IMR-90 (cell line): ENCODE results near the gene COMMD1. TPM values are rescaled to one million over a fixed set of nuclear protein-coding genes. Genes with fewer than 3 reads are reported as not detected.
A peak's percentile ranks its signal among the peaks of the same experiment; 100 is the strongest.

Experiments
- ATAC-seq: fragments of 200-7000 bp; cut with Tn5 transposase; 2 replicates; pipeline ENCODE4 v1.9.1; 2020; ENCODE audit warnings: low read depth, mild to moderate bottlenecking, moderate library complexity
- BruUV-seq: library from RNA; stranded (reverse); fragments of 400-500 nt; replicated peaks from 2 replicates; lab custom pipeline; 2021; lab: Mats Ljungman, UMichigan
- CTCF ChIA-PET: fragments of 300-600 bp; formaldehyde crosslinking; extraction: SDS; loops from one replicate; lab custom pipeline; 2021; ENCODE audit warnings: antibody characterized with exemption; lab: Yijun Ruan, JAX
- POLR2A ChIA-PET: fragments of 300-600 bp; sonication (Branson Sonifier 250); formaldehyde crosslinking; loops from one replicate; lab custom pipeline; 2022; ENCODE audit warnings: antibody characterized with exemption; ENCODE audit not compliant: unreplicated experiment; lab: Charles Lee
- DNase-seq: peaks from one replicate; pipeline ENCODE4 v3.0.0; 2013
- H2AFZ ChIP-seq: replicated peaks from 2 replicates; pipeline ENCODE3; 2013; ENCODE audit warnings: low read length, mild to moderate bottlenecking; ENCODE audit not compliant: poor library complexity
- H2AK5ac ChIP-seq: 2 replicates; pipeline ENCODE4 v1.6.1; 2013; ENCODE audit warnings: low read depth, low read length, inconsistent platforms
- H2AK9ac ChIP-seq: replicated peaks from 2 replicates; pipeline ENCODE3; 2013; ENCODE audit warnings: mild to moderate bottlenecking, low read depth, low read length, moderate library complexity; ENCODE audit not compliant: poor library complexity
- H2BK120ac ChIP-seq: 2 replicates; pipeline ENCODE4 v1.6.1; 2013; ENCODE audit warnings: low read depth, low read length, inconsistent platforms
- H2BK15ac ChIP-seq: 3 replicates; pipeline ENCODE4 v1.6.1; 2013; ENCODE audit warnings: low read depth, low read length, inconsistent platforms
- H2BK20ac ChIP-seq: 2 replicates; pipeline ENCODE4 v1.6.1; 2013; ENCODE audit warnings: low read depth, mild to moderate bottlenecking, inconsistent platforms, low read length, moderate library complexity
- H2BK5ac ChIP-seq: 2 replicates; pipeline ENCODE4 v1.6.1; 2013; ENCODE audit warnings: mild to moderate bottlenecking, low read depth, low read length, inconsistent platforms; ENCODE audit not compliant: poor library complexity, severe bottlenecking
- H3K14ac ChIP-seq: replicated peaks from 2 replicates; pipeline ENCODE4 v1.6.1; 2013; ENCODE audit warnings: low read depth, low read length, inconsistent platforms
- H3K18ac ChIP-seq: 2 replicates; pipeline ENCODE4 v1.6.1; 2013; ENCODE audit warnings: low read depth, low read length, control low read depth
- H3K23ac ChIP-seq: 2 replicates; pipeline ENCODE4 v1.6.1; 2013; ENCODE audit warnings: low read depth, low read length, inconsistent platforms
- H3K27ac ChIP-seq: 2 replicates; pipeline ENCODE4 v1.5.1; 2013; ENCODE audit warnings: mild to moderate bottlenecking, control low read depth, low read length; ENCODE audit not compliant: insufficient read depth
- H3K27me3 ChIP-seq: 2 replicates; pipeline ENCODE4 v1.6.1; 2013; ENCODE audit warnings: low read length; ENCODE audit not compliant: control insufficient read depth, insufficient read depth
- H3K36me3 ChIP-seq: 2 replicates; pipeline ENCODE4 v1.6.1; 2013; ENCODE audit warnings: low read length, mixed read lengths; ENCODE audit not compliant: control insufficient read depth, insufficient read depth
- H3K4ac ChIP-seq: 2 replicates; pipeline ENCODE4 v1.6.1; 2013; ENCODE audit warnings: low read depth, low read length, inconsistent platforms
- H3K4me1 ChIP-seq: 2 replicates; pipeline ENCODE4 v1.6.1; 2013; ENCODE audit warnings: low read length, mixed read lengths; ENCODE audit not compliant: control insufficient read depth, insufficient read depth
- H3K4me2 ChIP-seq: 2 replicates; pipeline ENCODE4 v1.6.1; 2013; ENCODE audit warnings: low read depth, mild to moderate bottlenecking, control low read depth, low read length, moderate library complexity
- H3K4me3 ChIP-seq: 2 replicates; pipeline ENCODE4 v1.5.1; 2013; ENCODE audit warnings: low read depth, mild to moderate bottlenecking, control low read depth, low read length, moderate library complexity; ENCODE audit not compliant: insufficient read depth
- H3K56ac ChIP-seq: 2 replicates; pipeline ENCODE4 v1.6.1; 2013; ENCODE audit warnings: low read length, inconsistent platforms; ENCODE audit not compliant: insufficient read depth; ENCODE audit errors: extremely low read depth
- H3K79me1 ChIP-seq, 2 experiments: 2 replicates each; pipeline ENCODE4 v1.6.1; 2013; ENCODE audit warnings: low read length in 2 of 2, inconsistent platforms in 1 of 2, low read depth in 1 of 2
- H3K9ac ChIP-seq: 2 replicates; pipeline ENCODE4 v1.6.1; 2013; ENCODE audit warnings: low read depth, low read length, control low read depth
- H3K9me1 ChIP-seq: 2 replicates; pipeline ENCODE4 v1.6.1; 2013; ENCODE audit warnings: low read length, inconsistent platforms; ENCODE audit not compliant: insufficient read depth
- H3K9me3 ChIP-seq: 2 replicates; pipeline ENCODE4 v1.6.1; 2013; ENCODE audit warnings: low read length; ENCODE audit not compliant: control insufficient read depth, insufficient read depth
- H4K20me1 ChIP-seq: 2 replicates; pipeline ENCODE4 v1.6.1; 2013; ENCODE audit warnings: low read length, inconsistent platforms; ENCODE audit not compliant: insufficient read depth
- H4K5ac ChIP-seq: 2 replicates; pipeline ENCODE4 v1.6.1; 2013; ENCODE audit warnings: mild to moderate bottlenecking, low read depth, low read length, control low read depth
- H4K8ac ChIP-seq, 2 experiments: 2 replicates each; pipeline ENCODE4 v1.6.1; 2013; ENCODE audit warnings: low read depth in 2 of 2, low read length in 2 of 2, control low read depth in 1 of 2, inconsistent platforms in 1 of 2
- H4K91ac ChIP-seq: 2 replicates; pipeline ENCODE4 v1.6.1; 2013; ENCODE audit warnings: low read depth, low read length, inconsistent platforms; ENCODE audit not compliant: insufficient read depth
- MAFK ChIP-seq: IDR thresholded peaks from 2 replicates; pipeline ENCODE4 v1.6.1; 2012; ENCODE audit warnings: low read depth, low read length, improper control_type of control experiment
- MAZ ChIP-seq: IDR thresholded peaks from 2 replicates; pipeline ENCODE4 v1.6.1; 2012; ENCODE audit warnings: low read depth, mild to moderate bottlenecking, low read length, improper control_type of control experiment, moderate library complexity, borderline replicate concordance
- MXI1 ChIP-seq: IDR thresholded peaks from 2 replicates; pipeline ENCODE4 v1.6.1; 2012; ENCODE audit warnings: low read depth, mild to moderate bottlenecking, low read length, moderate library complexity, borderline replicate concordance
- NFE2L2 ChIP-seq: fragments of 150-350 bp; IDR thresholded peaks from 2 replicates; pipeline ENCODE4 v1.6.1; 2016; ENCODE audit warnings: low read depth, mild to moderate bottlenecking, low read length
- RFX5 ChIP-seq: IDR thresholded peaks from 2 replicates; pipeline ENCODE4 v1.8.0; 2012; ENCODE audit warnings: low read depth, mild to moderate bottlenecking, low read length, moderate library complexity
- SMC3 ChIP-seq: fragments of 150-350 bp; IDR thresholded peaks from 2 replicates; pipeline ENCODE4 v1.6.1; 2016; ENCODE audit warnings: low read depth, mild to moderate bottlenecking, antibody characterized with exemption, low read length, moderate library complexity
- WGBS, 2 experiments: methylation state at CpG; one replicate each; pipeline versions ENCODE4 v1.1.5 to v1.1.7; 2013; ENCODE audit warnings: missing lambda C conversion rate in 2 of 2; ENCODE audit not compliant: insufficient read length in 1 of 2; ENCODE audit errors: extremely low coverage in 2 of 2; 5-methylcytosine and 5-hydroxymethylcytosine counted together
- dilution Hi-C: fragments of 300-500 bp; cut with HindIII; formaldehyde crosslinking; loops from one replicate; pipeline ENCODE4 v1.14.3; 2018; ENCODE audit warnings: low sequenced_read_pairs; ENCODE audit not compliant: unreplicated experiment
- in situ Hi-C: fragments of 300-500 bp; cut with MboI; formaldehyde crosslinking; loops from 3 replicates; pipeline ENCODE4 v1.14.3; 2019; ENCODE audit warnings: low sequenced_read_pairs, inconsistent platforms, mixed read lengths
- intact Hi-C: fragments of 100-400 bp; cut with micrococcal nuclease; formaldehyde crosslinking; loops from 2 replicates; pipeline ENCODE4 v1.10.0; 2022
- polyA plus RNA-seq, 3 experiments: library from polyadenylated mRNA; depleted of rRNA; stranded (reverse); fragments of >200 nt; gene quantifications; 2 replicates each; pipeline ENCODE4 v1.2.3, GENCODE V29; 2012; ENCODE audit warnings: low replicate concordance in 1 of 3
- total RNA-seq: library from RNA; depleted of rRNA; stranded (reverse); fragments of >200 nt; gene quantifications from 2 replicates; pipeline ENCODE4 v1.2.3, GENCODE V29; 2012

COMMD1 gene
- total and polyA plus RNA-seq, 2 of the 4 experiments (the other 2 are of a cell fraction), result 42.8 to 60.4 TPM

DNA sequence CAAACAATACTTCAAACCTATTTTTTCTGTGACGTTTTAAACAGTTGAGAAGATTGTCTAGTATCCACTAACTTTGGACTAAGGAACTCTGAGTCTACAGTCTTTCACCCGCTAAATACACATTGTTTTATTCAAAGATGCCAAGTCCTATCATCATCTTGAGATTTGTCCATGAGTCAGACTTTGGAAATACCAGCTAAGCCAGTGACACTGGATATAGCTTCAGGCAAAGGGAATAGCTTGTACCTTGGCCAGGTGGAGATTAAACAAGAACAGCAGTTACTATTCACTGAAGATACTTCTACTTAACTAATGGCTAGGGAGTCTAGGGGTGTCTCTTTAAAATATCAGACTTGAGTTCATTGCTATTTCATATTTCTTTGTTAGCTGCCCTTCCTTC, 137.5 kb downstream of the COMMD1 start:
- intact Hi-C loops (no loop called here), dilution Hi-C loops (no loop called here), in situ Hi-C loops (no loop called here)
- no CpG with 5 or more reads among the region's 2 CpGs for WGBS, 2 experiments
- TF ChIP-seq MXI1, result no peak
- TF ChIP-seq NFE2L2, result no peak
- no peak for TF ChIP-seq RFX5
- no peak for TF ChIP-seq MAFK
- TF ChIP-seq SMC3, result no peak
- no peak for TF ChIP-seq MAZ
- Histone ChIP-seq H4K8ac (no peak overlapping the region), H4K91ac (no peak overlapping the region), H4K20me1 (no peaks in the 10 kb centered on the region), H2BK15ac (no peak overlapping the region), H3K18ac (no peak overlapping the region), H3K14ac (no peak overlapping the region), H3K27me3 (no peaks in the 10 kb centered on the region), H3K27ac (no peak overlapping the region), H2BK120ac (no peak overlapping the region), H2AFZ (no peak overlapping the region), H2AK9ac (no peak overlapping the region), H2AK5ac (no peak overlapping the region), H3K4me1 (no peaks in the 10 kb centered on the region), H3K4me2 (no peak overlapping the region), H3K56ac (no peak overlapping the region), H3K4me3 (no peak overlapping the region), H2BK20ac (no peak overlapping the region), H3K79me1 (no peaks in the 10 kb centered on the region), H3K9me3 (peaks cover 2% of the 10 kb centered on the region; the same call in 1 of the 2 replicates), H3K36me3 (no peaks in the 10 kb centered on the region), H3K9ac (no peak overlapping the region), H4K5ac (no peak overlapping the region), H3K4ac (no peak overlapping the region), H3K9me1 (no peaks in the 10 kb centered on the region), H2BK5ac (no peak overlapping the region), H3K23ac (no peak overlapping the region)
- ATAC-seq (no peak), DNase-seq (peak; percentile 23)
- ChIA-PET POLR2A (no interaction called here), CTCF (no interaction called here)
- BruUV-seq, result no TSS peak
